WTC11 (cell line): ENCODE data around the gene ARAP3. TPM values are rescaled to one million over a fixed set of nuclear protein-coding genes. Genes with fewer than 3 reads are reported as not detected.

Source experiments
- ATAC-seq: fragments of 200-7000 bp; cut with Tn5 transposase; 2 replicates; pipeline ENCODE4 v1.10.0; 2021; ENCODE audit warnings: mild to moderate bottlenecking, moderate library complexity
- CTCF ChIA-PET: fragments of 300-600 bp; sonication (Branson Sonifier 250); formaldehyde crosslinking; loops from one replicate; lab custom pipeline; 2021; ENCODE audit warnings: antibody characterized with exemption; lab: Charles Lee
- POLR2A ChIA-PET: fragments of 350-600 bp; sonication (Branson Sonifier 250); formaldehyde crosslinking; loops from one replicate; lab custom pipeline; 2021; ENCODE audit warnings: antibody characterized with exemption; lab: Charles Lee
- DNase-seq: peaks from one replicate; pipeline ENCODE4 v3.0.0; 2021; ENCODE audit warnings: low spot score
- H3K27ac Mint-ChIP-seq: 2 replicates; pipeline ENCODE4 v1.8.0; 2021; ENCODE audit warnings: mixed read lengths
- H3K27me3 Mint-ChIP-seq: 2 replicates; pipeline ENCODE4 v1.8.0; 2021; ENCODE audit warnings: low read depth, mild to moderate bottlenecking, moderate library complexity, mixed read lengths
- H3K36me3 Mint-ChIP-seq: 2 replicates; pipeline ENCODE4 v1.8.0; 2021; ENCODE audit warnings: mixed read lengths
- H3K4me1 Mint-ChIP-seq: 2 replicates; pipeline ENCODE4 v1.8.0; 2022; ENCODE audit warnings: mixed read lengths
- H3K4me3 Mint-ChIP-seq: 2 replicates; pipeline ENCODE4 v1.8.0; 2021; ENCODE audit warnings: mild to moderate bottlenecking, moderate library complexity, mixed read lengths
- H3K9me3 Mint-ChIP-seq: 2 replicates; pipeline ENCODE4 v1.8.0; 2021; ENCODE audit warnings: mixed read lengths
- AFF4 ChIP-seq: sonication (generic); formaldehyde crosslinking; IDR thresholded peaks from 2 replicates; pipeline ENCODE4 v1.8.1; 2023; ENCODE audit warnings: mild to moderate bottlenecking, missing genetic modification reagents, borderline replicate concordance
- CREB1 ChIP-seq: sonication (generic); formaldehyde crosslinking; IDR thresholded peaks from 2 replicates; pipeline ENCODE4 v1.8.0; 2023; ENCODE audit warnings: mild to moderate bottlenecking, missing genetic modification reagents
- ESRRA ChIP-seq: sonication (generic); formaldehyde crosslinking; IDR thresholded peaks from 2 replicates; pipeline ENCODE4 v1.8.1; 2022; ENCODE audit warnings: mild to moderate bottlenecking, missing genetic modification reagents, borderline replicate concordance
- FOXP1 ChIP-seq: sonication (generic); formaldehyde crosslinking; IDR thresholded peaks from 2 replicates; pipeline ENCODE4 v1.8.0; 2022; ENCODE audit warnings: missing genetic modification reagents, mild to moderate bottlenecking, moderate library complexity, borderline replicate concordance
- HMGA2 ChIP-seq: fragments of 250-450 bp; sonication (Bioruptor Pico); IDR thresholded peaks from 2 replicates; pipeline ENCODE4 v1.4.0; 2021; ENCODE audit warnings: mild to moderate bottlenecking, moderate library complexity
- IRF2 ChIP-seq: sonication (generic); formaldehyde crosslinking; IDR thresholded peaks from 2 replicates; pipeline ENCODE4 v1.8.0; 2022; ENCODE audit warnings: low read depth, missing genetic modification reagents, borderline replicate concordance
- NFYB ChIP-seq: sonication (generic); formaldehyde crosslinking; conservative IDR thresholded peaks from 2 replicates; pipeline ENCODE4 v1.8.0; 2022; ENCODE audit warnings: low read depth, missing genetic modification reagents
- OVOL2 ChIP-seq: fragments of 250-450 bp; sonication (Bioruptor Pico); IDR thresholded peaks from 2 replicates; pipeline ENCODE4 v1.9.0; 2021; ENCODE audit warnings: mild to moderate bottlenecking, borderline replicate concordance
- SMAD3 ChIP-seq: sonication (generic); formaldehyde crosslinking; IDR thresholded peaks from 2 replicates; pipeline ENCODE4 v1.8.0; 2022; ENCODE audit warnings: missing genetic modification reagents, mild to moderate bottlenecking, borderline replicate concordance
- SOX15 ChIP-seq: fragments of 250-450 bp; sonication (Bioruptor Pico); IDR thresholded peaks from 2 replicates; pipeline ENCODE4 v1.9.0; 2021; ENCODE audit warnings: mild to moderate bottlenecking
- TCF7 ChIP-seq: sonication (generic); formaldehyde crosslinking; IDR thresholded peaks from 2 replicates; pipeline ENCODE4 v1.8.0; 2022; ENCODE audit warnings: mild to moderate bottlenecking, low read depth, missing genetic modification reagents, moderate library complexity
- TP53 ChIP-seq: sonication (generic); formaldehyde crosslinking; IDR thresholded peaks from 2 replicates; pipeline ENCODE4 v1.8.1; 2023; ENCODE audit warnings: mild to moderate bottlenecking, missing genetic modification reagents
- ZBTB43 ChIP-seq: sonication (generic); formaldehyde crosslinking; IDR thresholded peaks from 2 replicates; pipeline ENCODE4 v1.8.1; 2023; ENCODE audit warnings: mild to moderate bottlenecking, missing genetic modification reagents
- ZNF263 ChIP-seq: sonication (generic); formaldehyde crosslinking; IDR thresholded peaks from 2 replicates; pipeline ENCODE4 v1.8.1; 2022; ENCODE audit warnings: low read depth, mild to moderate bottlenecking, moderate library complexity, missing genetic modification reagents
- total RNA-seq: library from RNA; stranded (reverse); gene quantifications from 3 replicates; pipeline ENCODE4 v1.2.3, GENCODE V29; 2021
- TF ChIP-seq, protein P1 (sequence below): sonication (generic); formaldehyde crosslinking; IDR thresholded peaks from 2 replicates; pipeline ENCODE4 v1.8.1; 2023; ENCODE audit warnings: mild to moderate bottlenecking, missing genetic modification reagents, moderate library complexity
- TF ChIP-seq, protein P2 (sequence below): fragments of 250-450 bp; sonication (Bioruptor Pico); IDR thresholded peaks from 2 replicates; pipeline ENCODE4 v1.9.0; 2021; ENCODE audit warnings: moderate library complexity, mild to moderate bottlenecking, inconsistent platforms, borderline replicate concordance
- TF ChIP-seq, protein P3 (sequence below): sonication (generic); formaldehyde crosslinking; IDR thresholded peaks from 2 replicates; pipeline ENCODE4 v1.8.1; 2023; ENCODE audit warnings: mild to moderate bottlenecking, missing genetic modification reagents
- TF ChIP-seq, protein P4 (sequence below): sonication (generic); formaldehyde crosslinking; conservative IDR thresholded peaks from 2 replicates; pipeline ENCODE4 v1.8.1; 2022; ENCODE audit warnings: mild to moderate bottlenecking, missing genetic modification reagents

ARAP3 gene
- total RNA-seq, 1 experiment from 2014 or later, result 60.4 TPM

DNA sequence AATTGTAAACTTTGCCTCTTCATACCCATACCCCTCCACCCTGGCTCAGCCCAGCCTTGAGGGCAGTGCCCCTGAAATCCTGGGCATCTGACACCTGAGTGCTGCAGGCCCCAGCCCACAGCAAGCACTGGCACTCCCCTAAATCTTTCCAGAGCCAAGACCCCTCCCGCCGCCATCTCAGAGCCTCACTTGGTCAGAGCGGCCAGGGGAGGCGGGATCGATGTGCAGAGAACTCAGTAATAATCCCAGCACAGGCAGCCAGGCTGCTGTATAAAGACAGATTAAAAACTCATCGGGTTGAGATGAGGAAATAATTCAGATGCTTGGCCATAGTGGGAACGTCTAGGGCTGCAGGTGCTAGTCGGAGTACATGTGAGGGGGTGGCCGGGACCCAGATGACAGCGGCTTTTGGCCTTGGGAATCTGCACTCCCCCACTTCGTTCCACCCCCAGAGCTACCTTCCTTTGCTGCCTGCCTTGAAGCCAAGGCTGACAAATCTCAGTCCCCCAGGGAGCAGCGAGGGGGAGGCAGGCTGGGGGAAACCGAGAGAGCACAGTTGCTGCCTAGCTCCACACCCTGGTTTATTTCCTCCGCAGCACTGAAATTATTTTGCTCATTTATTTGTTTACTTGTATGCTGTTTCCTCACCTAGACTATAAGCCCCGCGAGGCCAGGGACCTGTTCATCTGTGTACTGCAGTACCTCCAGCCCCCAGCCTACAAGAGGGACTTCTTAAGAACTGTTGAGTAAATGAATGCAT is 19.5 kb upstream of the ARAP3 start:
- H3K9me3 Mint-ChIP-seq, result no peaks in the 10 kb centered on the region
- peaks cover 22% of the 10 kb centered on the region for H3K4me1 Mint-ChIP-seq
- H3K27me3 Mint-ChIP-seq, result peaks cover 6% of the 10 kb centered on the region
- ChIA-PET CTCF (interaction anchor here (0.8 to 4.9 kb wide), 31 partner anchors 9 to 259 kb away, joined by 3 to 116 read pairs (median 7); partner anchors contain the start of genes DELE1, PCDH1 and PCDH12), POLR2A (interaction anchor here (1.1 kb wide), 1 partner anchor 258 kb away, joined by 3 read pairs; no protein-coding TSS in a partner anchor)
- ATAC-seq, result no peak
- H3K27ac Mint-ChIP-seq, result no peak overlapping the region
- DNase-seq, result no peak
- H3K4me3 Mint-ChIP-seq, result no peak overlapping the region; the same call in 1 of the 2 replicates
- TF ChIP-seq CREB1 (CRISPR knock-in tag), result no peak
- TF ChIP-seq AFF4 (CRISPR knock-in tag), result no peak
- no peak for TF ChIP-seq TP53
- TF ChIP-seq, protein P1, sequence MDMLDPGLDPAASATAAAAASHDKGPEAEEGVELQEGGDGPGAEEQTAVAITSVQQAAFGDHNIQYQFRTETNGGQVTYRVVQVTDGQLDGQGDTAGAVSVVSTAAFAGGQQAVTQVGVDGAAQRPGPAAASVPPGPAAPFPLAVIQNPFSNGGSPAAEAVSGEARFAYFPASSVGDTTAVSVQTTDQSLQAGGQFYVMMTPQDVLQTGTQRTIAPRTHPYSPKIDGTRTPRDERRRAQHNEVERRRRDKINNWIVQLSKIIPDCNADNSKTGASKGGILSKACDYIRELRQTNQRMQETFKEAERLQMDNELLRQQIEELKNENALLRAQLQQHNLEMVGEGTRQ (CRISPR knock-in tag), result no peak
- no peak for TF ChIP-seq SMAD3 (CRISPR knock-in tag)
- TF ChIP-seq, protein P2, sequence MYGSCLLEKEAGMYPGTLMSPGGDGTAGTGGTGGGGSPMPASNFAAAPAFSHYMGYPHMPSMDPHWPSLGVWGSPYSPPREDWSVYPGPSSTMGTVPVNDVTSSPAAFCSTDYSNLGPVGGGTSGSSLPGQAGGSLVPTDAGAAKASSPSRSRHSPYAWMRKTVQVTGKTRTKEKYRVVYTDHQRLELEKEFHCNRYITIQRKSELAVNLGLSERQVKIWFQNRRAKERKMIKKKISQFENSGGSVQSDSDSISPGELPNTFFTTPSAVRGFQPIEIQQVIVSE (CRISPR knock-in tag), result no peak
- TF ChIP-seq SOX15 (CRISPR knock-in tag), result no peak
- TF ChIP-seq OVOL2 (CRISPR knock-in tag), result no peak
- no peak for TF ChIP-seq ESRRA (CRISPR knock-in tag)
- TF ChIP-seq TCF7, result no peak
- TF ChIP-seq, protein P3, sequence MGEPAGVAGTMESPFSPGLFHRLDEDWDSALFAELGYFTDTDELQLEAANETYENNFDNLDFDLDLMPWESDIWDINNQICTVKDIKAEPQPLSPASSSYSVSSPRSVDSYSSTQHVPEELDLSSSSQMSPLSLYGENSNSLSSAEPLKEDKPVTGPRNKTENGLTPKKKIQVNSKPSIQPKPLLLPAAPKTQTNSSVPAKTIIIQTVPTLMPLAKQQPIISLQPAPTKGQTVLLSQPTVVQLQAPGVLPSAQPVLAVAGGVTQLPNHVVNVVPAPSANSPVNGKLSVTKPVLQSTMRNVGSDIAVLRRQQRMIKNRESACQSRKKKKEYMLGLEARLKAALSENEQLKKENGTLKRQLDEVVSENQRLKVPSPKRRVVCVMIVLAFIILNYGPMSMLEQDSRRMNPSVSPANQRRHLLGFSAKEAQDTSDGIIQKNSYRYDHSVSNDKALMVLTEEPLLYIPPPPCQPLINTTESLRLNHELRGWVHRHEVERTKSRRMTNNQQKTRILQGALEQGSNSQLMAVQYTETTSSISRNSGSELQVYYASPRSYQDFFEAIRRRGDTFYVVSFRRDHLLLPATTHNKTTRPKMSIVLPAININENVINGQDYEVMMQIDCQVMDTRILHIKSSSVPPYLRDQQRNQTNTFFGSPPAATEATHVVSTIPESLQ, result no peak
- H3K36me3 Mint-ChIP-seq, result no peaks in the 10 kb centered on the region

DNA sequence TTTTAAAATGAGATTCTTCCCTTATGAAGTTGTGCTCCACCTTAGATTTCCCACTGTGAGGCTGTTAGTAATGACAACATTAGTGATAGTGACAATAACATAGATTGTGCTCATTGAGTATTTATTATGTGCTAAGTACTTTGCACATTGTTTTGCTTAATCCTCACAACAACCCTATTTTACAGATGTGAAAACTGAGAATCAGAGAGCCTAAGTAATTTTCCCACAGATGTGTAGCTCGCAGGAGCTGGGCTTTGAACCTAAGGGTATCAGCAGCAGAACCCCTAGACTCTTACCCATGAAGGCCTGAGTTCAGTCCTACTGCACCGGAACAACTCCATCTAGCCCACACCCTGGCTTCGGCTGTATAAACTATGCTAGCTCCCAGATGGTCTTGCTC is 15.6 kb upstream of the ARAP3 start:
- no peaks in the 10 kb centered on the region for H3K36me3 Mint-ChIP-seq
- CTCF ChIA-PET, result interaction anchor here (1.8 to 8.3 kb wide), 2 partner anchors 114 to 262 kb away, joined by 5 to 136 read pairs; partner anchors contain the start of gene PCDH12
- no peak overlapping the region for H3K4me3 Mint-ChIP-seq

GRCh38 chr5:141696431-141696830 is 14.4 kb upstream of the ARAP3 start:
- DNase-seq (no peak), ATAC-seq (no peak)
- H3K27ac Mint-ChIP-seq, result no peak overlapping the region
- ChIA-PET POLR2A (no interaction called here), CTCF (interaction anchor here (1.0 to 8.3 kb wide), 5 partner anchors 62 to 263 kb away, joined by 3 to 136 read pairs (median 5); partner anchors contain the start of gene PCDH12)
- H3K36me3 Mint-ChIP-seq, result no peaks in the 10 kb centered on the region
- H3K4me1 Mint-ChIP-seq, result peaks cover 33% of the 10 kb centered on the region
- peaks cover 8% of the 10 kb centered on the region for H3K27me3 Mint-ChIP-seq
- H3K4me3 Mint-ChIP-seq, result no peak overlapping the region
- no peaks in the 10 kb centered on the region for H3K9me3 Mint-ChIP-seq
- TF ChIP-seq FOXP1 (CRISPR knock-in tag) (no peak), IRF2 (CRISPR knock-in tag) (no peak), ZBTB43 (CRISPR knock-in tag) (no peak), NFYB (CRISPR knock-in tag) (no peak)
- TF ChIP-seq, protein P4, sequence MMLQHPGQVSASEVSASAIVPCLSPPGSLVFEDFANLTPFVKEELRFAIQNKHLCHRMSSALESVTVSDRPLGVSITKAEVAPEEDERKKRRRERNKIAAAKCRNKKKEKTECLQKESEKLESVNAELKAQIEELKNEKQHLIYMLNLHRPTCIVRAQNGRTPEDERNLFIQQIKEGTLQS (CRISPR knock-in tag), result no peak
- TF ChIP-seq, protein P3, result no peak

More for the DNA sequence above, 15.6 kb upstream of the ARAP3 start:
- no peaks in the 10 kb centered on the region for H3K9me3 Mint-ChIP-seq
- DNase-seq, result no peak
- POLR2A ChIA-PET, result no interaction called here
- H3K27ac Mint-ChIP-seq, result no peak overlapping the region
- TF ChIP-seq SOX15 (CRISPR knock-in tag) (no peak), HMGA2 (no peak), ZNF263 (no peak)
- H3K27me3 Mint-ChIP-seq, result peaks cover 6% of the 10 kb centered on the region
- peaks cover 35% of the 10 kb centered on the region for H3K4me1 Mint-ChIP-seq
- no peak for ATAC-seq
